NCI-H526 treated with DMSO at 0.1 percent for 48 hours (cell line): Measurements from ENCODE around the gene ZNF750.

ENCODE experiments used
- DNase-seq: peaks from one replicate; lab custom pipeline; 2025; lab: John Stamatoyannopoulos, UW

The ZNF750 gene

DNA sequence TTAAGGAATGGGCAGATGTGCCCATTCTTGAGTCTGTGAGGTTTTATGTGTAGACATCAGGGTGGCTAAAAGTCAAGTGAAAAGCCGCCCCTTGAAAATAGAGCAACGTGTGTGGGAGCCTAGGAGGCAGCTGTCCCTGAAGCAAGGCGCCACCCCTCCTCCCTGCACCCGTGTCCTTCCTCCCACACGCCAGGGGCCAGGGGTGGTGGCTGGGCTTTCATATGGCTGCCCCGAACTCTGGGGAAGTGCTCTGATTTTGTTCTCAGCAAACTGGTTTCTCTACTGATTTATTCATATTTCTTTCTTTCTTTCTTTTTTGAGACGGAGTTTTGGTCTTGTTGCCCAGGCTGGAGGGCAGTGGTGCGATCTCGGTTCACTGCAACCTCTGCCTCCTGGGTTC is 4.7 kb downstream of the ZNF750 start:
- DNase-seq, result no peak

DNA sequence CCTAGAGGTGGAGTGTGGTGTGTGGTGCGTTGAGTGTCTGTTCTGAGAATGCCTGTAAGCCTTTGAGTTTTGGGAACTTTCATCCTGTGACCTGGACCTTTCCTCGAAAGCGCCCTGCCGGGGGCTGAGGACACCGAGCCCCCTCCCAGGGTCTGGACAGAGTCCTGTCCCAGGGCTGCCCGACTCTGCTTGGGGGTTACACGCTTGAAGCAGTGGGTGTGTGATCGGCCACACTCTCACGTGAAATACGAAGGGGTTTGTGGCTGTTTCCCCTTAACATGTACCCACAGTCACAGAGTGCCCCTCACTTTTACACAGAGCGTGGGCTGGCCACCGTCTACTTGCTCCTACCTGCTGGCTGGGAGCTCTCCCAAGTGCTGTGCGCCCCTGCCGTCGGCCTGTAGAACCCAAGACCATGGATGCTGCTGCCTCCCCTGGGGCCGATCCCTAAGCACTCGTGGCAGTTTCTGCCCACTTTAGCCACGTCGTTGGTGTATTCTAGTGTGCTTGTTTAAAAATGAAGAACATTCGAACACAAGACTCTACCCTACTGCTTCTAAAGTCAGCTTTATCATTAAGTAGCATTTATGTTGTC is 6.8 kb downstream of the ZNF750 start:
- DNase-seq, result no peak

GRCh38 chr17:82832411-82832810 is 7.4 kb downstream of the ZNF750 start:
- no peak for DNase-seq

- DNase-seq, result no peak
These were observed 8.0 kb downstream of the ZNF750 start for GRCh38 chr17:82831818-82832200.

DNA sequence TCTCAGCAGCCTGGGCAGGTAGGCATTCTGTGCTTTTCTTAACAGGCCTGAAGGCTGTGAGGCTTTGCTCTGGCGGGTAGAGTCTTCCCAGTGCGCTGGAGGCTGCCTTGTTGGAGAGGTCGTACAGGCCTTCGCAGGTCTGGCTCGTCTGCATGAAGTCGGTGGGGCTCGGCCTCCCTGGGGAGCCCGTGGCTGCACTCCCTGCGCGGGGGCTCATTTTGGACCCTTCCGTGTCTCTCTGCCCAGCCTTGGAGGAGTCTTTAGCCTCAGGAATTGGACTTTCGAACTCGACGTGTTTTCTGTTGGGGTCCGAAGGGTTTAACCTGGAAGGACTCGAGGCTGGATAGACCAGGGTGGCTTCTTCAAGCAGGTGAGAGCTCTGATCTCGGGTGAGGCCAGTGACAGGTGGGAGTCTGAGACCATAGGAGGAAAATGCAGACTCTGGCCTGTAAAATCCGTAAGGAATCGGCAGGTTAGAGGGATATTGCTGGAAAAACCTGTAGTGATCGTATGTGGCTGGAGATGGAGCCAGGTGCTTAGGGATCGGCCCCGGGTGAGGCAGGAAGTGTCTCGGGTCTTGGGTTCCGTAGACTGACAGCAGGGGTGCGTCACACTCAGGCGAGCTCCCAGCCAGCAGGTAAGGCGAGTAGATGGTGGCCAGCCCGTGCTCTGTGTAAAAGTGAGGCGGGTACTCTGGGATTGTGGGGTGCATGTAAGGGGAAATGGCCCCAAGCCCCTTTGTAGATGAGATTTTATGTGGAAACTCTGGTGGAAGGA is 8.6 kb downstream of the ZNF750 start:
- no peak for DNase-seq

DNA sequence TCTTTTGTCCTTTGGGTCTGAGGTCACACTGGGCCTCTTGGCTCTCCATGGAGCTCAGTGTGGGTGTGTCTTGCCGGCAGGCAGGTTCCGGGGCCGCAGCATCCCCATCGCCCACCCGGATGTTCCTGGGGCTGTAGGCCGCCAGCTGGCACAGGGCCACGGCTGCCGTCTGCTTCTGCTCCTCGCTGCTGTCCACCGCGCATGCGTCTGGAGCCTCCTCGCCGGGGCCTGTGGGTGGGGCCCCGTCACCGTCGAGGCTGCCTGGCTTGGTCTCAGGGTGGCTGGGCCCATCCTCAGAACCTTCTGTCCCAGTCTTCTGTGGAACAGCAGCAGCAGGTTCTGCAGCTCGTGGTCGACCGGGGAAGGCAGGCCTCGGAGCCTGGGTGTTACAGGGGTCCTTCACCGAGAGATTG is 9.6 kb downstream of the ZNF750 start:
- no peak for DNase-seq

GRCh38 chr17:82828875-82829487 is 10.8 kb downstream of the ZNF750 start:
- DNase-seq, result no peak

DNA sequence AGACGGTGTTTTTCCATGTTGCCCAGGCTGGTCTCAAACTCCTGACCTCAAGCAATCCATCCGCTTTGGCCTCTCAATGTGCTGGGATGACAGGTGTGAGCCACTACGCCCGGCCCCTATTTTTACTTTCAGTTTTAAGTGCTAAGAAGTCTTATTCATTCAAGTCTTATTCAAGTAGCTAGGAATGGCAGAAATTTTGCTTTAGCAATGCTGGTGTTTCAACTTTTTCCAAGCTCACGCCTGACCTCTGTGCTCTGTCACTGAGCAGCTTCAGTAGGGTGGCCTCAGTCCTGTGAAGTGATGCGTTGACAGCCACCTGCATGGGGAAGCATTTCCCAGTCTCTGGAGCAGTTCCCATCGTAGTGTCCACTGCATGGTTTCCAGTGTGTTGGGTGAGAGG is 12.9 kb downstream of the ZNF750 start:
- DNase-seq, result no peak

- DNase-seq, result no peak
These were observed 13.6 kb downstream of the ZNF750 start for GRCh38 chr17:82826211-82826610.

- DNase-seq, result no peak
These were observed 14.2 kb downstream of the ZNF750 start for GRCh38 chr17:82825540-82826124.

DNA sequence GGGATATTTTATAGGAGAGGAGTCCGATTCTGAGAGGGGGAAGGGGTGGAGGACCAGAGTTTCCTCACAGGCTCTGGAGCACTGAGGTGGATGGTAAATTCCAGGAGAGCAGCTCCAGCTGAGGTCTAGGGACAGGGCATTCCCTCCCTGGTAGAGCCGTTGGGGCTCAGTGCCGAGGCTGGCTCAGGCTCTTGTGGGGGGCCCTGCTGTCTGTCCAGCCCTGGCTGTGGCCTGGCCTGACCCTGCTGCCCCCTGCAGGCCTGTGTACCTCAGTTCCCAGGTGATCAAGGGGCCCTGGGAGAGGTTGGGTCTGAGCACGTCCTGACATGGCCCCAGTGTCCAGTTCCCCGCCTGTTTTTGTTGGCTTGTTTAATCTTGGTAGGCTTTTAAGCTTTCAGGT is 16.8 kb downstream of the ZNF750 start:
- no peak for DNase-seq

DNA sequence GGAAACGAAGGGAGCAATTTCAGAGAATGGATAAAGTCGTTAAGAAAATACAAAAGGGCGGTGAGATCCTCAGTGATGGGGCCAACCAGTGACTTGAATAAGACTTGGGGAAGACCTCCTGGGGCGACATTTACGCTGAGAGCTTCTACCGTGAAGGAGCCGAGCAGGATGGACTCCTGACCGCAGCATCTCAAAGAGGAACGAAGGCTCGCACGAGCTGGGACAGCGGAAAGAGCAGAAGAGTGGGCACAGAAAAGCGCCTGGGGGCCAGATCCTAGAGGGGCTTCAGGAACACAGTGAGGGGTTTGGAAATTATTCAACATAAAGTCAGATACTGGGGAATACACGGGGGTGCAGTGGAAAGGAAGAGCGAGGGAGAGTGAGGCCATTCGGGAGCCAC is 17.5 kb downstream of the ZNF750 start:
- DNase-seq, result no peak

- DNase-seq, result no peak
These were observed 18.3 kb downstream of the ZNF750 start for GRCh38 chr17:82821554-82821953.

DNA sequence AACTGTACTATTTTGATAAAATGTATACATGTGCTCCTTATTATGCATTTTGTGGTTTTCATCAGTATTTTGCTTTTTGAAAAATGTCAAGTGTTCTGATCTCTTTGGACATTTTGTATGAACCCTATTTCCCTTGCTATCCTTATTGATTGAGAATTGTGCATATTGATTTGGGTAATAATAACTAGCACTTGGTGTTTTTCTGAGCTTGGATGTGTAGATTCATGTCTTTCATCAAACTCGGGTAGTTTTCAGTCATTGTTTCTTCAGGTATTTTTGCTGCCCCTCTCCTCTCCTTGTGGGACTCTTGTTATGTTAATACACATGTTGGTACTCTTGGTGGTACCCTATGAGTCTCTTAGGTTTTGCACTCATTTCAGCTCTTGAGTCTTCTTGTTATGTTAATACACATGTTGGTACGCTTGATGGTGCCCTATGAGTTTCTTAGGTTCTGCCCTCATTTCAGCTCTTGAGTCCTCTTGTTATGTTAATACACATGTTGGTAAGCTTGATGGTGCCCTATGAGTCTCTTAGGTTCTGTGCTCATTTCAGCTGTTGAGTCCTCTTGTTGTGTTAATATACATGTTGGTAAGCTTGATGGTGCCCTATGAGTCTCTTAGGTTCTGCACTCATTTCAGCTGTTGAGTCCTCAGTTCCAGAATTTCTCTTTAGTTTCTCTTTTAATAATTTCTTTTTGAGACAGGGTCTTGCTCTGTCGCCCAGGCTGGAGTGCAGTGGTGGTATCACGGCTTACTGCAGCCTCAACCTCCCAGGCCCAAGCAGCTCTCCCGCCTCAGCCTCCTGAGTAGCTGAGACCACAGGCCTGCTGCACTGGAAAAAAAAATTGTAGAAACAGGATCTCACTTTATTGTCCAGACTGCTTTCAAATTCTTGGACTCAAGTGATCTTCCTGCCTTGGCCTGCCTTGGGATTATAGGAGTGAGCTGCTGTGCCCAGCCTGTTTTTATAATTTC is 19.3 kb downstream of the ZNF750 start:
- DNase-seq, result no peak

- DNase-seq, result no peak
These were observed 21.9 kb downstream of the ZNF750 start for GRCh38 chr17:82817947-82818346.

GRCh38 chr17:82816358-82816757 is 23.5 kb downstream of the ZNF750 start:
- no peak for DNase-seq

DNA sequence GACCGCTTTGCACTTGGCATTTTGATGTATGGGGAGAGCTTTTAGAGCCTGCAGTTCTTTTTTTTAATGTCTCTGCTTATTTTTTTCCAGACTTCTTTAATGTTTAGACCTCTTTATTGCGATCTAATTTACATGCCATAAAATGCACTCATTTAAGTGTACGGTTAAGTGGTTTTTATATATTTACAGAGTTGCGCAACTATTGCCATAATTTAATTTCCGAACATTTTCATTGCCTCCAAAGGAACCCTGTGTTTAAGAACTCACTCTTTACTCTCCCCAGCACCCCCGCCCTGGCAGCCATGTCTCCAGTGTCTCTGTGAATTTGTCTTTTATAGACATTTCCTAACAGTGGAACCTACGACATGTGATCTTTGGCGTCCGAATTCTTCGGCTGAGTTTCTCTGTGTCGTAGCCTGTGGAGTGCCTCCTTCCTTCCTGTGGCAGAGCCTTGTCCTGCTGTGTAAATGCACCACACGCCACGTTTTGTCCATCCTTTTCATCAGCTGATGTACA is 24.0 kb downstream of the ZNF750 start:
- DNase-seq, result no peak

DNA sequence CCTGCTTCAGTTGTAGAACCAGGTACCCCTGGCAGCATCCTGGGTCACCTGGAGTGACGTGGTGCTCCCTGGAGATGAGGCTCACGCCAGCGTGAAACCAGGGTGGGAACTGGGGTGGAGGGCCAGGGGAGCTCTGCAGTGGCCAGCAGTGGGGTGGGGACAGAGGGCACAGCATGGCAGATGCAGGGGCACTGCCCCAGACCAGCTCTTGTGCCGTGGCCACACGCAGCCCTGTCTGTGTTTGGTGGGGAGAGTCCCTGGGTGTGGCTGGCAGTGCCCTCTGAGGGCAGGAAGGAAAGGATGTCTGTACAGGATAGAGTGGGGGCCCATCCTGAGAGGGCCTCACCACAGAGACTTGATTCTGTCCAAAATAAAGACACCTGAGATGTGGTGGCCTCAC is 24.5 kb downstream of the ZNF750 start:
- DNase-seq, result no peak

DNA sequence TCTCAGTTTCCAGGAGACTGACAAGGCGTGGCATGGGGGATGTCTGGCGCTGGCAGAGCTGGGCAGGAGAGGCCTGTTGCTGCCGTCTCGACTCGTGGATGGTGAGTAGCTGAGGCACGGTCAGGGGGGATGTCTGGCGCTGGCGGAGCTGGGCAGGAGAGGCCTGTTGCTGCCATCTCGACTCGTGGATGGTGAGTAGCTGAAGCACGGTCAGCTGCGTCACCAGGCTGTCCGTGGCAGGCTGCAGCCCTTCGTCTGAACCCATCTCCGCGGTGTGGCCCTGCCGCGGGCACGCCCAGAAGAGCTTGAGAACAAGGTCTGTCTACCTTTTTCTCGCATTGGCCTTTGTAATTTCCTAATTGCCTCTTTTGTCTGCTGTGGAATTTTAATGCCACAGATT is 25.0 kb downstream of the ZNF750 start:
- no peak for DNase-seq

DNA sequence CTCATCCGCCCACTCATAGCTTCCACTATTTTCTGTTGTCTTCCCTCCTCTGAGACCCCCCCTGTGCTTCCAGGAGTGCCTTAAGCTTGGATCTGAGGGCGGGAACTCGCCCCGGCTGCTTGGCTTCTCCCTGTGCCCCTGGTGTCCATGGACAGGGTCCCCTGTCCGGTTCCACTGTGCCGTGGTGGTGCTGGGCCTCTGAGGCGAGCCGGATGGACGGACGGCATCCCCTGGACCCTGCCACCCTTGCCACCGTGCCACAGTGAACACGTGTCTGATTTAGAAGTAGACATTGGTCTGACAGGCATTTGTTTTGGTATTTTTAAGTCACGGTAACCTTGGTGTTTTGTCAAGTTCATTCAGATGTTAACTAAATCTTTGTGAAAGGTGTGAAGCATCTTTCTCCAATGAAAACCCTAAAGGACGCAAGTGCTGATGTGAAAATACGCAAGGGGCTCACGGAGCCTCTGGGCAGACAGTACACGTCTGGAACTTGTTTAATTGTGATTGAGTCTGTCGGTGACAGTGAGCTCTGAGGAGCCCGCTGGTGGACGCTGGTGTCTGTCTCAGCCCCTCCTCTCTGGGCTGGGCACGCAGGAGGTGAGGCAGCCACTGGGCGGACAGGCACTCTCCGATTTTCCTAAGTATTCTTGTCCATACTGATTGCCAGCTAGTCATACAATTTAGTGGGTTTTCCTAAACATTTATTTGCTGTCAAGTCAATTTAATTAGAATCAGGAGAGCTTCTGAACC is 26.3 kb downstream of the ZNF750 start:
- no peak for DNase-seq

DNA sequence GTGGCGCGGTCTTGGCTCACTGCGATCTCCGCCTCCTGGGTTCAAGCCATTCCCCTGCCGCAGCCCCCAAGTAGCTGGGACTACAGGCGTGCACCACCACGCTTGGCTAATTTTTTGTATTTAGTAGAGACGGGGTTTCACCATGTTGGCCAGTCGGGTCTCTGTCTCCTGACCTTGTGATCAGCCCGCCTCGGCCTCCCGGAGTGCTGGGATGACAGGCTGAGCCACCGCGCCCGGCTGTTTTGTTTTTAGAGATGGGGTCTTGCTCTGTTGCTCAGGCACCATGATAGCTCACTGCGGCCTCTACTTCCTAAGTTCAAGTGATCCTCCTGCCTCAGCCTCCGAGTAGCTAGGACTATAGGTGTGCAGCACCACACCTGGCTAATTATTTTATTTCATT is 27.2 kb downstream of the ZNF750 start:
- DNase-seq, result no peak
